Measurements from ENCODE around the gene ZNF497. TPM values are rescaled to one million over a fixed set of nuclear protein-coding genes. Genes with fewer than 3 reads are reported as not detected.

Gene ZNF497
- total and polyA plus RNA-seq, 10 donors = 0.44 to 3.0 (median 1.0) TPM

DNA sequence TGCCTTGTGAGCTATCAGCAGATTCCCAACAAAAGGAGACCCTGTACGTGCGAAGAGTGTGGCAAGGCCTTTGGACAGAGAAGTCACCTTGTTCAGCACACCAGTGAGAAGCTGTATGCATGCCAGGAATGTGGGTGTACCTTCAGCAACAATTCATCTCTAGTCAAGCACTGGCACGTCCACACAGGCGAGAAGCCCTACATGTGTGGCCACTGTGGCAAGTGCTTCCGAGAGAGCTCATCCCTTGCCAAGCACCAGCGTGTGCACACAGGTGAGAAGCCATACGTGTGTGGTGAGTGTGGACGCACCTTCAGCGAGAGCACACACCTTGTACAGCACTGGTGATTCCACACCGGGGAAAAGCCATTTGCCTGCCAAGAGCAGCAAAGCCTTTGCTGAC lies 43.3 kb downstream of the ZNF497 start:
- H3K9me3 ChIP-seq = no peaks in the 10 kb centered on the region
- intact Hi-C loops (cut with DNase I; ENCODE audit: low total_unique reads) = no loop called here
- peaks cover 0 to 52% (median 21%) of the 10 kb centered on the region in 6 donors for H3K36me3 ChIP-seq
- TF ChIP-seq, protein P1, sequence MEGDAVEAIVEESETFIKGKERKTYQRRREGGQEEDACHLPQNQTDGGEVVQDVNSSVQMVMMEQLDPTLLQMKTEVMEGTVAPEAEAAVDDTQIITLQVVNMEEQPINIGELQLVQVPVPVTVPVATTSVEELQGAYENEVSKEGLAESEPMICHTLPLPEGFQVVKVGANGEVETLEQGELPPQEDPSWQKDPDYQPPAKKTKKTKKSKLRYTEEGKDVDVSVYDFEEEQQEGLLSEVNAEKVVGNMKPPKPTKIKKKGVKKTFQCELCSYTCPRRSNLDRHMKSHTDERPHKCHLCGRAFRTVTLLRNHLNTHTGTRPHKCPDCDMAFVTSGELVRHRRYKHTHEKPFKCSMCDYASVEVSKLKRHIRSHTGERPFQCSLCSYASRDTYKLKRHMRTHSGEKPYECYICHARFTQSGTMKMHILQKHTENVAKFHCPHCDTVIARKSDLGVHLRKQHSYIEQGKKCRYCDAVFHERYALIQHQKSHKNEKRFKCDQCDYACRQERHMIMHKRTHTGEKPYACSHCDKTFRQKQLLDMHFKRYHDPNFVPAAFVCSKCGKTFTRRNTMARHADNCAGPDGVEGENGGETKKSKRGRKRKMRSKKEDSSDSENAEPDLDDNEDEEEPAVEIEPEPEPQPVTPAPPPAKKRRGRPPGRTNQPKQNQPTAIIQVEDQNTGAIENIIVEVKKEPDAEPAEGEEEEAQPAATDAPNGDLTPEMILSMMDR (IDR thresholded peaks at IDR 0.05 in 8 of 11, conservative IDR thresholded peaks at IDR 0.05 in 3 of 11) = no peak
- no peak for TF ChIP-seq POLR2AphosphoS5 (IDR thresholded peaks at IDR 0.05)
- TF ChIP-seq POLR2A (IDR thresholded peaks at IDR 0.05) = no peak
- WGBS, 5 donors = 93 to 99% (median 95%) methylated on average over 10 of the region's 10 CpGs
- DNase-seq = no peak
- no peak overlapping the region for H3K27ac ChIP-seq
- H3K4me3 ChIP-seq = no peak overlapping the region
- H3K27me3 ChIP-seq (replicated peaks in 1 of 7) = no peaks in the 10 kb centered on the region
- H3K4me1 ChIP-seq = no peaks in the 10 kb centered on the region

DNA sequence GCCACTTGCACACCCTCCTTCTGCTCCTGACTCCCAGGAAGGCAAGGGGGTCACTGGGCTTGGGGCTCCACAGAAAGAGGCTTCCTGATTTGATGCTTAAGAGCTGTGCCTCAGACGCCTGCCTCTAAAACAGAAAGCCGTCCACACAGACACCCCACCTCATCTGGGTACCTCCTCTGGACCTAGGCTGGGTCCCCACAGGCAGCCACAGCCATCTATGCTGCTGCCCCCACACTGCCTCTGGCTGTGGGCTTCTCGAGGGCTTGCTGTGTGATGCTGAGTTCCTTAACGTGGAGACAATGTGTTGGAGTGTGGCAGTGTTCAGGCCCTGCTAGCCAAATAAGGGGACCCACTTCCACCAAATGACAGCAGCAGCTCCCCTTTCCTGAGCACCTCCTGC lies 44.3 kb downstream of the ZNF497 start:
- Histone ChIP-seq H3K4me3 (no peak overlapping the region), H3K36me3 (peaks cover 0 to 62% (median 30%) of the 10 kb centered on the region in 6 donors), H3K4me1 (no peaks in the 10 kb centered on the region), H3K27ac (no peak overlapping the region), H3K27me3 (replicated peaks in 1 of 7) (no peaks in the 10 kb centered on the region), H3K9me3 (no peaks in the 10 kb centered on the region)
- DNase-seq = no peak
- TF ChIP-seq, protein P1 (IDR thresholded peaks at IDR 0.05 in 8 of 11, conservative IDR thresholded peaks at IDR 0.05 in 3 of 11) = no peak
- TF ChIP-seq POLR2A (IDR thresholded peaks at IDR 0.05) = no peak
- TF ChIP-seq POLR2AphosphoS5 (IDR thresholded peaks at IDR 0.05) = no peak
- WGBS, 5 donors = 75 to 90% (median 85%) methylated on average over 3 to 4 of the region's 4 CpGs
- intact Hi-C loops (cut with DNase I; ENCODE audit: low total_unique reads) = no loop called here

DNA sequence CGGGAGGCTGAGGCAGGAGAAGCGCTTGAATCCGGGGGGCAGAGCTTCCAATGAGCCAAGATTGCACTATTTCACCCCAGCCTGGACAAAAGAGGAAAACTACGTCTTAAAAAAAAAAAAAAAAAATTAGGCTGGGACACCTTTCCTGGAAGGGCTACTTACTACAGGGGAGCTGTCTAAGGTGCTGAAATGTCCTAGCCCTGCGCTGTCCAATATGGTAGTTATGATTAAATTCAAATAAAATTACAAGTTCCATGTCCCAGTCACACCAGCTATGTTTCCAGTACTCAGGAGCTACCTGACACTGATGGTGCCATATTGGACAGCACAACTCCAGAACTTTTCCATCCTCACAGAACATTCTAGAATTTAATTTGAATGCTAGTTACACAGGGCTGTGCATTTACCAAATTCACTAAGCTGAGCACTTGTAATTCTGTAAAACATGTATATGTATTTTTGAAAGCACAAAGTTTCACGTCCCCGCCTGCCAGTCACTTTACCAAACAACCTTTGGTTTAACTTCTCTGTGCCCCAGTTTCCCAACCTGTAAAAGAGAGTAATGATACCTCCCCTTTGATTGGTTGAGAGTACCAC lies 45.0 kb downstream of the ZNF497 start:
- intact Hi-C loops (cut with DNase I; ENCODE audit: low total_unique reads) = no loop called here
- no peak for DNase-seq
- Histone ChIP-seq H3K27ac (no peak overlapping the region), H3K27me3 (replicated peaks in 1 of 7) (no peaks in the 10 kb centered on the region), H3K4me1 (no peaks in the 10 kb centered on the region), H3K4me3 (no peak overlapping the region), H3K9me3 (no peaks in the 10 kb centered on the region), H3K36me3 (peaks cover 0 to 63% (median 37%) of the 10 kb centered on the region in 6 donors)
- WGBS, 5 donors = 68 to 84% (median 76%) methylated on average over 7 of the region's 7 CpGs
- TF ChIP-seq, protein P1 (IDR thresholded peaks at IDR 0.05 in 8 of 11, conservative IDR thresholded peaks at IDR 0.05 in 3 of 11) = no peak
- TF ChIP-seq POLR2AphosphoS5 (IDR thresholded peaks at IDR 0.05) (no peak), POLR2A (IDR thresholded peaks at IDR 0.05) (no peak)

DNA sequence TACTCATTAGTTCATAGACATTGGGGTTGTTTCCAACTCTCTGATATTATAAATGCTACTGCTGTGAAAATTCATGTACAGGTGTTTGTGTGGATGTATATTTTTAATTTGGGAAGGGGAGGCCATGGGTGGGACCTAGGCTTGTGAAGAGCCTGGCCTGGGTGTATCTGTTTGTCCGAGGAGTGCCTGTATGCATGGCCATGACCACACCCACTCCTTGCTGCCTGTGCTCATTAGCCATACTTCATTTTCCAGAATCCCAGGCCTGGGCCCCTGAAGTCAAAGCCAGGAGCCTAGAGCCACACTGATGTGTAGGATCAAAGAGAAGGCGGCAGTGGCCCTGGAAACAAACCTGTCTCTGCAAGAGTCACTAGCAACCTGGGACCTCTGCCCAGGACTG lies 47.0 kb downstream of the ZNF497 start:
- TF ChIP-seq, protein P1 (IDR thresholded peaks at IDR 0.05 in 8 of 11, conservative IDR thresholded peaks at IDR 0.05 in 3 of 11) = no peak
- TF ChIP-seq POLR2AphosphoS5 (IDR thresholded peaks at IDR 0.05) (no peak), POLR2A (IDR thresholded peaks at IDR 0.05) (no peak)
- intact Hi-C loops (cut with DNase I; ENCODE audit: low total_unique reads) = no loop called here
- DNase-seq = peak; percentile 24
- Histone ChIP-seq H3K9me3 (peaks cover 0 to 2% (median 0%) of the 10 kb centered on the region in 8 donors), H3K4me3 (no peak overlapping the region), H3K27ac (no peak overlapping the region), H3K36me3 (peaks cover 0 to 73% (median 52%) of the 10 kb centered on the region in 6 donors), H3K4me1 (no peaks in the 10 kb centered on the region), H3K27me3 (replicated peaks in 1 of 7) (no peaks in the 10 kb centered on the region)
- 92 to 100% (median 100%) methylated on average over 2 of the region's 2 CpGs for WGBS, 5 donors
